Measurements from ENCODE around the gene DDX23. TPM values are rescaled to one million over a fixed set of nuclear protein-coding genes. Genes with fewer than 3 reads are reported as not detected.

Gene DDX23
- total RNA-seq, 2 donors from 2014 or later: 37.4 to 50.8 TPM

DNA sequence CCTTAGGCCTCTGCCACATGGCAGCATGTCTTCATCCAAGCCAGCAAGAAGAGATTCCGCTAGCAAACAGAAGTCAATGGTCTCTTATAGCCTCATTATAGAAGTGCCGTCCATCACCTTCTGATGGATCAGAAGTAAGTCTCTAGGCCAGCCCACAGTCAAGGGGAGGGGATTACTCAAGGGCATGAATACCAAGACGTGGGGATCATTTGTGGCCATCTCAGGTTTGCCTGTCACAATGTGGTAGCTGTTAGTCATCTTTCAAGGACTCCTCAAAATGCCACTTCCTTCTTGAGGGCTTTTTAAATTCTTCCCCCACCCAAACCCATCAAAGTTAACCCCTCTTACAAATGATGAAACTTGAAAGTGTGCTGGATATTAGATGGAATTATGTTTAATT lies 55.0 kb downstream of the DDX23 start:
- intact Hi-C loops (cut with DNase I): loop anchor here (2.0 kb wide), 1 partner anchor 44 kb away; no protein-coding TSS in a partner anchor
- WGBS, 2 donors: 75 to 80% methylated on average over 2 to 3 of the region's 3 CpGs
- no peak overlapping the region for H3K27ac ChIP-seq
- no peak for ATAC-seq
- H3K27me3 ChIP-seq: no peaks in the 10 kb centered on the region
- peaks cover 13% of the 10 kb centered on the region for H3K4me1 ChIP-seq
- DNase-seq: no peak
- no peaks in the 10 kb centered on the region for H3K9me3 ChIP-seq
- H3K36me3 ChIP-seq (replicated peaks in 1 of 2; ENCODE audit: insufficient read depth in 1 of 2, low read depth in 2 of 2): no peaks in the 10 kb centered on the region
- H3K4me3 ChIP-seq: no peak overlapping the region
- TF ChIP-seq, protein P1, sequence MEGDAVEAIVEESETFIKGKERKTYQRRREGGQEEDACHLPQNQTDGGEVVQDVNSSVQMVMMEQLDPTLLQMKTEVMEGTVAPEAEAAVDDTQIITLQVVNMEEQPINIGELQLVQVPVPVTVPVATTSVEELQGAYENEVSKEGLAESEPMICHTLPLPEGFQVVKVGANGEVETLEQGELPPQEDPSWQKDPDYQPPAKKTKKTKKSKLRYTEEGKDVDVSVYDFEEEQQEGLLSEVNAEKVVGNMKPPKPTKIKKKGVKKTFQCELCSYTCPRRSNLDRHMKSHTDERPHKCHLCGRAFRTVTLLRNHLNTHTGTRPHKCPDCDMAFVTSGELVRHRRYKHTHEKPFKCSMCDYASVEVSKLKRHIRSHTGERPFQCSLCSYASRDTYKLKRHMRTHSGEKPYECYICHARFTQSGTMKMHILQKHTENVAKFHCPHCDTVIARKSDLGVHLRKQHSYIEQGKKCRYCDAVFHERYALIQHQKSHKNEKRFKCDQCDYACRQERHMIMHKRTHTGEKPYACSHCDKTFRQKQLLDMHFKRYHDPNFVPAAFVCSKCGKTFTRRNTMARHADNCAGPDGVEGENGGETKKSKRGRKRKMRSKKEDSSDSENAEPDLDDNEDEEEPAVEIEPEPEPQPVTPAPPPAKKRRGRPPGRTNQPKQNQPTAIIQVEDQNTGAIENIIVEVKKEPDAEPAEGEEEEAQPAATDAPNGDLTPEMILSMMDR (IDR thresholded peaks at IDR 0.05): no peak
- no peak for TF ChIP-seq POLR2A (IDR thresholded peaks at IDR 0.05)

DNA sequence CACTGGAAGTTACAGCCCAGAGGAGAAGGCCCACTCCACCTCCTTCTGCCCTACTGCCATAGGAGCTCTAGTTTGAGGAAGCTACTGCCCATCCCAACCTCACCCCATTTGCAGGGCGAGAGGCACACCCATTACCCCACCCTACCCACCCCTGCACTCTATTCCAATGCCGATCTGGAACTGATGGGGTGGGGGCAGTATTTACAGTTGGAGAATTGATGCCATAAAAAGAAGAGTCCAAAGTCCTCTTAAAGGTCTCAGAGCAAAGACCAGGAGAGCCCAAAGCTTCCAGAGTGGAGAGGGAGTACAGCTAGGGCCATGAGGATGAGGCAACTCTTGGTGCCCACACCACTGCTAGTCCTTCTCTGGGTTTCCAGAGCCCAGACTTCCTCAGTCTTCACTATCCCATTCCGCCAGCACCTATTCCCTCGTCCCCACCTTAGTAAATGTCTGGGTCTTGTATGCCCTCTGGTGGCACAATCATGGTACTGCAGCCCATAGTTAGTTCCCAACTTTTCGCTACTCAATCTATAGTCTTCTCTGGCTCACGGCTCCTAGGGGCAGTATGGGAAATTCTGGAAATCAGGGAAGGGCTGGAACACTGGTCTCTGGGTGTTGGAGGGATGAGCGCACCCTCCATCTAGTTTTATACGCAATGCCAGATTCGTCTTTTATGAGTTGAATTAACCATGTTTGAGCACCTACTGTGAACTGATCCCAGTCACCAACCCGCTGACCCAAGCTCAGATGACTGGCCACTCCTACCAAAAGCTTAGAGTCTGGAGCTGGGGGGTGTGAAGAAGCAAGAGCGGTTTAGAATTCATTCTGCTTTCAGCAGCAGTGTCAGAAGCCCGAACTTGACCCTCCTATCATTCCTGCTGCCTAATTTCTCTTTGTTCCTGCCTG lies 56.2 kb downstream of the DDX23 start:
- intact Hi-C loops (cut with DNase I): loop anchor here (2.0 kb wide), 1 partner anchor 43 kb away; no protein-coding TSS in a partner anchor
- Histone ChIP-seq H3K9me3 (no peaks in the 10 kb centered on the region), H3K27me3 (no peaks in the 10 kb centered on the region), H3K4me3 (no peak overlapping the region), H3K36me3 (replicated peaks in 1 of 2; ENCODE audit: insufficient read depth in 1 of 2, low read depth in 2 of 2) (no peaks in the 10 kb centered on the region), H3K4me1 (peaks cover 13% of the 10 kb centered on the region), H3K27ac (no peak overlapping the region)
- WGBS, 2 donors: 16 to 19% methylated on average over 11 to 12 of the region's 12 CpGs
- ATAC-seq: peak; percentile 92
- DNase-seq: peak; percentile 79 to 87 (median 82)
- TF ChIP-seq, protein P1 (IDR thresholded peaks at IDR 0.05): peak; percentile 80 to 99 (median 98)
- no peak for TF ChIP-seq POLR2A (IDR thresholded peaks at IDR 0.05)

DNA sequence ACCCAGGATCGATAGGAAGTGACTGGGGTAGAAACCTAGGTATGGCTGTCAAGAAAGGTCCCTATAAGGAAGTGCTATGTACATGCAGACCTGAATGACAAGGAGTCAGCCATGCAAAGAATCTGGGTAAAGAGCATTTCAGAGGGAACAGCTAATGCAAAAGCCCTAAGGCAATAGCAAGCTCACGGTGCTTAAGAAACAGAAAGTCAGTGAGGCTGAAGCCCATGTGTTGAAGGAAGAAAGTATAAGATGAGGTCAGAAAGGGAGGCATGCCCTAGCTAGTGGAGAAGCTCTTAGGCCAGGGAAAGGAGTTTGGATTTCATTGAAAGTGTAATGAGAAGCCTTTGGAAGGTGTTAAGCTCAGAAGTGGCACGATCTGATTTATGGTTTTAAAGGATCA lies 57.1 kb downstream of the DDX23 start:
- H3K36me3 ChIP-seq (replicated peaks in 1 of 2; ENCODE audit: insufficient read depth in 1 of 2, low read depth in 2 of 2): no peaks in the 10 kb centered on the region
- DNase-seq: no peak
- TF ChIP-seq POLR2A (IDR thresholded peaks at IDR 0.05): no peak
- TF ChIP-seq, protein P1 (IDR thresholded peaks at IDR 0.05): no peak
- intact Hi-C loops (cut with DNase I): no loop called here
- H3K4me3 ChIP-seq: no peak overlapping the region
- WGBS, 2 donors: 88 to 91% methylated on average over 3 of the region's 3 CpGs
- no peaks in the 10 kb centered on the region for H3K27me3 ChIP-seq
- no peak for ATAC-seq
- no peak overlapping the region for H3K27ac ChIP-seq
- peaks cover 20% of the 10 kb centered on the region for H3K4me1 ChIP-seq
- no peaks in the 10 kb centered on the region for H3K9me3 ChIP-seq

DNA sequence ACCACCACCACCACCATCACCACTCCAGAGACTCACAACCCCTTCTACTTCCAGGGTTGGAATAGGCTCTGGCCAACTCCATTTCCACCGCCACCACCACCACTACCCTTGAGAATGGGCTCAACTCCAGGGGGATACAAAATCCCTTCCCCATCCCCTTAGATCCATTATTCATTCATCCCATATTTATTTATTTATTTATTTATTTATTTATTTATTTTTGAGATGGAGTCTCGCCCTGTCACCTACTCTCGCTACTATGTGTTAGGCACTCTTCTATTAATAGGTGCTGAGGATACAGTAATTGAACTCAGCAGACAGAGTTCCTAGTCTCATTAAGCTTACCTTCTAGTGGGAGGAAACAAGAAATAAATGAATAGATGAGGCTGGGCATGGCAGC lies 58.3 kb downstream of the DDX23 start:
- no peak overlapping the region for H3K27ac ChIP-seq
- H3K36me3 ChIP-seq (replicated peaks in 1 of 2; ENCODE audit: insufficient read depth in 1 of 2, low read depth in 2 of 2): no peaks in the 10 kb centered on the region
- 92 to 94% methylated on average over 3 of the region's 3 CpGs for WGBS, 2 donors
- intact Hi-C loops (cut with DNase I): no loop called here
- TF ChIP-seq, protein P1 (IDR thresholded peaks at IDR 0.05): no peak
- no peak for TF ChIP-seq POLR2A (IDR thresholded peaks at IDR 0.05)
- ATAC-seq (no peak), DNase-seq (no peak)
- H3K4me1 ChIP-seq: peaks cover 24% of the 10 kb centered on the region
- H3K27me3 ChIP-seq: no peaks in the 10 kb centered on the region
- H3K9me3 ChIP-seq: no peaks in the 10 kb centered on the region
- H3K4me3 ChIP-seq: no peak overlapping the region
